Measurements from ENCODE around the gene KRTAP3-3. TPM values are rescaled to one million over a fixed set of nuclear protein-coding genes. Genes with fewer than 3 reads are reported as not detected.

Gene KRTAP3-3
- total RNA-seq, 1 experiment from 2014 or later = not detected

- H3K79me1 ChIP-seq (ENCODE audit: insufficient read depth, low read depth, low read length, poor library complexity, severe bottlenecking) = no peaks in the 10 kb centered on the region
- no peak overlapping the region for H3K18ac ChIP-seq (ENCODE audit: insufficient read length, low read depth, low read length)
- H2BK15ac ChIP-seq (ENCODE audit: low read depth, low read length) = no peak overlapping the region
- H4K20me1 ChIP-seq (ENCODE audit: control insufficient read depth, insufficient read depth, insufficient read length) = no peaks in the 10 kb centered on the region
- no peak overlapping the region for H4K91ac ChIP-seq (ENCODE audit: insufficient read length, low read depth, low read length)
- H3K23ac ChIP-seq (ENCODE audit: insufficient read length, low read depth, low read length) = no peak overlapping the region
- H3K4me1 ChIP-seq (ENCODE audit: insufficient read depth, low read length) = no peaks in the 10 kb centered on the region; the same call in 1 of the 2 replicates
- no peak for DNase-seq
- no peak overlapping the region for H3K9ac ChIP-seq (ENCODE audit: extremely low read depth, insufficient read length, low read length)
- no peaks in the 10 kb centered on the region for H3K27me3 ChIP-seq (ENCODE audit: insufficient read depth, low read length)
- H2AFZ ChIP-seq (ENCODE audit: low read length) = no peak overlapping the region
- H3K23me2 ChIP-seq (ENCODE audit: insufficient read length, low read depth, low read length, poor library complexity, severe bottlenecking) = no peaks in the 10 kb centered on the region
- H3K56ac ChIP-seq (ENCODE audit: insufficient read length, low read depth, low read length) = no peak overlapping the region
- no peak overlapping the region for H2BK20ac ChIP-seq (ENCODE audit: low read depth, low read length, poor library complexity, severe bottlenecking)
- no peaks in the 10 kb centered on the region for H3K9me3 ChIP-seq (ENCODE audit: control insufficient read depth, low read depth, low read length)
- Mint-ChIP-seq H3K27ac (no peak overlapping the region), H3K36me3 (ENCODE audit: insufficient read depth in 1 of 3, low read depth in 3 of 3) (no peaks in the 10 kb centered on the region), H3K9me3 (no peaks in the 10 kb centered on the region), H3K4me3 (no peak overlapping the region), H3K27me3 (ENCODE audit: low read depth) (no peaks in the 10 kb centered on the region), H3K4me1 (peaks cover 17 to 19% of the 10 kb centered on the region in 2 experiments)
- H2AK5ac ChIP-seq (ENCODE audit: insufficient read length, low read length) = no peak overlapping the region
- H3K14ac ChIP-seq (ENCODE audit: insufficient read depth, low read length) = no peak overlapping the region
- TF ChIP-seq, protein P1, sequence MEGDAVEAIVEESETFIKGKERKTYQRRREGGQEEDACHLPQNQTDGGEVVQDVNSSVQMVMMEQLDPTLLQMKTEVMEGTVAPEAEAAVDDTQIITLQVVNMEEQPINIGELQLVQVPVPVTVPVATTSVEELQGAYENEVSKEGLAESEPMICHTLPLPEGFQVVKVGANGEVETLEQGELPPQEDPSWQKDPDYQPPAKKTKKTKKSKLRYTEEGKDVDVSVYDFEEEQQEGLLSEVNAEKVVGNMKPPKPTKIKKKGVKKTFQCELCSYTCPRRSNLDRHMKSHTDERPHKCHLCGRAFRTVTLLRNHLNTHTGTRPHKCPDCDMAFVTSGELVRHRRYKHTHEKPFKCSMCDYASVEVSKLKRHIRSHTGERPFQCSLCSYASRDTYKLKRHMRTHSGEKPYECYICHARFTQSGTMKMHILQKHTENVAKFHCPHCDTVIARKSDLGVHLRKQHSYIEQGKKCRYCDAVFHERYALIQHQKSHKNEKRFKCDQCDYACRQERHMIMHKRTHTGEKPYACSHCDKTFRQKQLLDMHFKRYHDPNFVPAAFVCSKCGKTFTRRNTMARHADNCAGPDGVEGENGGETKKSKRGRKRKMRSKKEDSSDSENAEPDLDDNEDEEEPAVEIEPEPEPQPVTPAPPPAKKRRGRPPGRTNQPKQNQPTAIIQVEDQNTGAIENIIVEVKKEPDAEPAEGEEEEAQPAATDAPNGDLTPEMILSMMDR (conservative IDR thresholded peaks at IDR 0.05) = no peak
- no peaks in the 10 kb centered on the region for H3K79me2 ChIP-seq (ENCODE audit: insufficient read depth, low read length)
- H3K4me2 ChIP-seq (ENCODE audit: insufficient read depth, insufficient read length, low read length) = no peak overlapping the region
- no peak overlapping the region for H2BK120ac ChIP-seq (ENCODE audit: low read depth, low read length, poor library complexity, severe bottlenecking)
- H4K5ac ChIP-seq (ENCODE audit: insufficient read length, low read depth, low read length) = no peak overlapping the region
- H2BK12ac ChIP-seq (ENCODE audit: insufficient read length, low read depth, low read length) = no peak overlapping the region
- no peak overlapping the region for H3K4ac ChIP-seq (ENCODE audit: low read depth, low read length)
- H3T11ph ChIP-seq (ENCODE audit: low read length) = no peak overlapping the region
- H4K8ac ChIP-seq (replicated peaks; ENCODE audit: insufficient read length, low read depth, low read length) = no peak overlapping the region
- no peak overlapping the region for H2BK5ac ChIP-seq (ENCODE audit: insufficient read length, low read length)
- H3K27ac ChIP-seq (ENCODE audit: insufficient read length, low read depth, low read length) = no peak overlapping the region
These were observed 16.5 kb upstream of the KRTAP3-3 start for GRCh38 chr17:41010441-41010840.

Measured in H9 (cell line).